Mesothelial cell of epicardium (in vitro differentiated cells): ENCODE measurements around the gene RALGPS1. TPM values are rescaled to one million over a fixed set of nuclear protein-coding genes. Genes with fewer than 3 reads are reported as not detected.

Experiments used
- DNase-seq, 2 experiments: peaks; one replicate each; pipeline ENCODE4 v3.0.0; 2021; ENCODE audit warnings: low spot score in 2 of 2; ENCODE audit not compliant: unreplicated experiment in 2 of 2
- H3K27ac Mint-ChIP-seq: 2 replicates; pipeline ENCODE4 v1.8.0; 2021; ENCODE audit warnings: mixed read lengths
- H3K27me3 Mint-ChIP-seq: 2 replicates; pipeline ENCODE4 v1.8.0; 2021; ENCODE audit warnings: low read depth, mixed read lengths
- H3K36me3 Mint-ChIP-seq: 2 replicates; pipeline ENCODE4 v1.8.0; 2021; ENCODE audit warnings: mixed read lengths
- H3K4me1 Mint-ChIP-seq: 2 replicates; pipeline ENCODE4 v1.8.0; 2021; ENCODE audit warnings: mixed read lengths
- H3K4me3 Mint-ChIP-seq: 2 replicates; pipeline ENCODE4 v1.8.0; 2021; ENCODE audit warnings: mild to moderate bottlenecking, moderate library complexity, mixed read lengths
- H3K9me3 Mint-ChIP-seq: 2 replicates; pipeline ENCODE4 v1.8.0; 2021; ENCODE audit warnings: mixed read lengths
- total RNA-seq: library from RNA; stranded (reverse); gene quantifications from 3 replicates; pipeline ENCODE4 v1.2.1, GENCODE V29; 2021
- TF ChIP-seq, protein P1 (sequence below): fragments of 200-600 bp; sonication (generic); IDR thresholded peaks from one replicate; pipeline ENCODE4 v1.5.0; 2021; ENCODE audit warnings: antibody characterized with exemption; ENCODE audit not compliant: unreplicated experiment

RALGPS1 gene
- total RNA-seq, 1 donor from 2014 or later, result 25.6 TPM

DNA sequence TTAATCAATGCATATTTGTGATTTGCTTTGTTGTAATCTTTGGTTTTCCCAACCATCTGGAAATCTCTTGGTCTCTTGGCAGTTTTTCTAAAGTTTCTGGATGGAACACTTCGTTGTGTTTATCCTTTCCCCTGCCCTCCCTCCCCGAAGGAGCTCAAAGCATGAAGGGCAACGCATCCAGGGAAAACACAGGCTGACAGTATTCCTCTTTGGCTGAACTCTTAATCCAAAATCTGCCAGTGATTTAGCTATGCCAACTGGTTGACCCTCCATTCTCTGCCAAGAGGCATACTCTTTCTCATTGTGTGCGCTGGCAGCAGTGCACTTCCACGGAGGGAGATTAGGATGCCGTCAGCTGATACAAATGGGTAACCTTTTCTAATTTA, 33.6 kb upstream of the RALGPS1 start:
- Mint-ChIP-seq H3K9me3 (no peaks in the 10 kb centered on the region), H3K27me3 (no peaks in the 10 kb centered on the region), H3K4me3 (no peak overlapping the region), H3K27ac (no peak overlapping the region), H3K36me3 (peaks cover 22% of the 10 kb centered on the region), H3K4me1 (peaks cover 3% of the 10 kb centered on the region)
- TF ChIP-seq, protein P1, sequence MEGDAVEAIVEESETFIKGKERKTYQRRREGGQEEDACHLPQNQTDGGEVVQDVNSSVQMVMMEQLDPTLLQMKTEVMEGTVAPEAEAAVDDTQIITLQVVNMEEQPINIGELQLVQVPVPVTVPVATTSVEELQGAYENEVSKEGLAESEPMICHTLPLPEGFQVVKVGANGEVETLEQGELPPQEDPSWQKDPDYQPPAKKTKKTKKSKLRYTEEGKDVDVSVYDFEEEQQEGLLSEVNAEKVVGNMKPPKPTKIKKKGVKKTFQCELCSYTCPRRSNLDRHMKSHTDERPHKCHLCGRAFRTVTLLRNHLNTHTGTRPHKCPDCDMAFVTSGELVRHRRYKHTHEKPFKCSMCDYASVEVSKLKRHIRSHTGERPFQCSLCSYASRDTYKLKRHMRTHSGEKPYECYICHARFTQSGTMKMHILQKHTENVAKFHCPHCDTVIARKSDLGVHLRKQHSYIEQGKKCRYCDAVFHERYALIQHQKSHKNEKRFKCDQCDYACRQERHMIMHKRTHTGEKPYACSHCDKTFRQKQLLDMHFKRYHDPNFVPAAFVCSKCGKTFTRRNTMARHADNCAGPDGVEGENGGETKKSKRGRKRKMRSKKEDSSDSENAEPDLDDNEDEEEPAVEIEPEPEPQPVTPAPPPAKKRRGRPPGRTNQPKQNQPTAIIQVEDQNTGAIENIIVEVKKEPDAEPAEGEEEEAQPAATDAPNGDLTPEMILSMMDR, result no peak
- DNase-seq, result no peak

DNA sequence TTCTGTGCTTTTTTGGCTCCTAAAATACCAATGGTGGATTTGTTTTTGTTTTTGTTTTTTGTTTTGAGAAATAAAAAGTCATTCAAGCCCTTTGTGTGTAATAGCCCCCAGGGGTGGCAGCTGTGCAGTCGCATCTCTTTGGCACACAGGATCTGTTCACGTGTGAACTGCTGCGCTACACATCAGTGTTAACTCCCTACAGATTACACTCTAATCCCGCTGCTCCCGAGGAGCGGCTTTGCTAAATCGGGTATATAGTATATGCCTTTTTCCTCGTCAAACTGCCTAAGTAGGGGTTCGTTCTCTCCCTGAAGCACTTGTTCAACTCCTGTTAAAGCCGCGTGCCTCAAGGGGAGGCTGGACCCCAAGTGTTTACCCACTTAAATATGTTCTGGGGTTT, 31.8 kb upstream of the RALGPS1 start:
- H3K4me1 Mint-ChIP-seq, result no peaks in the 10 kb centered on the region
- DNase-seq, result no peak
- TF ChIP-seq, protein P1, result no peak
- no peaks in the 10 kb centered on the region for H3K9me3 Mint-ChIP-seq
- H3K27ac Mint-ChIP-seq, result no peak overlapping the region
- H3K36me3 Mint-ChIP-seq, result peaks cover 23% of the 10 kb centered on the region
- H3K4me3 Mint-ChIP-seq, result no peak overlapping the region
- H3K27me3 Mint-ChIP-seq, result no peaks in the 10 kb centered on the region

- peaks cover 23% of the 10 kb centered on the region for H3K36me3 Mint-ChIP-seq
- H3K4me3 Mint-ChIP-seq, result no peak overlapping the region
- TF ChIP-seq, protein P1, result no peak
- H3K4me1 Mint-ChIP-seq, result no peaks in the 10 kb centered on the region
- H3K27me3 Mint-ChIP-seq, result no peaks in the 10 kb centered on the region
- DNase-seq, result no peak
- no peaks in the 10 kb centered on the region for H3K9me3 Mint-ChIP-seq
- H3K27ac Mint-ChIP-seq, result no peak overlapping the region
Observed at GRCh38 chr9:126883636-126884035, 30.9 kb upstream of the RALGPS1 start.

- H3K4me3 Mint-ChIP-seq, result no peak overlapping the region
- no peaks in the 10 kb centered on the region for H3K27me3 Mint-ChIP-seq
- no peak for DNase-seq
- no peak overlapping the region for H3K27ac Mint-ChIP-seq
- H3K36me3 Mint-ChIP-seq, result peaks cover 16% of the 10 kb centered on the region
- H3K4me1 Mint-ChIP-seq, result peaks cover 6% of the 10 kb centered on the region
- TF ChIP-seq, protein P1, result no peak
- no peaks in the 10 kb centered on the region for H3K9me3 Mint-ChIP-seq
Observed at GRCh38 chr9:126885131-126885641, 29.4 kb upstream of the RALGPS1 start.

GRCh38 chr9:126886034-126886822, 28.4 kb upstream of the RALGPS1 start:
- Mint-ChIP-seq H3K27me3 (no peaks in the 10 kb centered on the region), H3K36me3 (peaks cover 9% of the 10 kb centered on the region), H3K27ac (no peak overlapping the region), H3K4me3 (no peak overlapping the region), H3K9me3 (no peaks in the 10 kb centered on the region), H3K4me1 (peaks cover 6% of the 10 kb centered on the region)
- DNase-seq, result no peak
- TF ChIP-seq, protein P1, result no peak
